ENCODE results near the gene MCFD2. TPM values are rescaled to one million over a fixed set of nuclear protein-coding genes. Genes with fewer than 3 reads are reported as not detected.
A peak's percentile ranks its signal among the peaks of the same experiment; 100 is the strongest.

MCFD2 gene
- total RNA-seq, 3 donors from 2014 or later, result 83.0 to 94.8 (median 89.8) TPM

- Histone ChIP-seq H3K27ac (no peak overlapping the region), H3K4me3 (no peak overlapping the region), H3K36me3 (no peaks in the 10 kb centered on the region), H3K9me3 (no peaks in the 10 kb centered on the region), H3K4me1 (no peaks in the 10 kb centered on the region), H3K27me3 (no peaks in the 10 kb centered on the region)
- TF ChIP-seq, protein P1, sequence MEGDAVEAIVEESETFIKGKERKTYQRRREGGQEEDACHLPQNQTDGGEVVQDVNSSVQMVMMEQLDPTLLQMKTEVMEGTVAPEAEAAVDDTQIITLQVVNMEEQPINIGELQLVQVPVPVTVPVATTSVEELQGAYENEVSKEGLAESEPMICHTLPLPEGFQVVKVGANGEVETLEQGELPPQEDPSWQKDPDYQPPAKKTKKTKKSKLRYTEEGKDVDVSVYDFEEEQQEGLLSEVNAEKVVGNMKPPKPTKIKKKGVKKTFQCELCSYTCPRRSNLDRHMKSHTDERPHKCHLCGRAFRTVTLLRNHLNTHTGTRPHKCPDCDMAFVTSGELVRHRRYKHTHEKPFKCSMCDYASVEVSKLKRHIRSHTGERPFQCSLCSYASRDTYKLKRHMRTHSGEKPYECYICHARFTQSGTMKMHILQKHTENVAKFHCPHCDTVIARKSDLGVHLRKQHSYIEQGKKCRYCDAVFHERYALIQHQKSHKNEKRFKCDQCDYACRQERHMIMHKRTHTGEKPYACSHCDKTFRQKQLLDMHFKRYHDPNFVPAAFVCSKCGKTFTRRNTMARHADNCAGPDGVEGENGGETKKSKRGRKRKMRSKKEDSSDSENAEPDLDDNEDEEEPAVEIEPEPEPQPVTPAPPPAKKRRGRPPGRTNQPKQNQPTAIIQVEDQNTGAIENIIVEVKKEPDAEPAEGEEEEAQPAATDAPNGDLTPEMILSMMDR (IDR thresholded peaks at IDR 0.05), result no peak
- TF ChIP-seq POLR2A (IDR thresholded peaks at IDR 0.05), result no peak
- no peak for TF ChIP-seq POLR2AphosphoS5 (IDR thresholded peaks at IDR 0.05)
- no peak for DNase-seq (ENCODE audit: low spot score in 2 of 2)
- intact Hi-C loops (cut with DNase I; ENCODE audit: low total_unique reads), result no loop called here
Observed at GRCh38 chr2:46917628-46918027, 2.0 kb upstream of the MCFD2 start.

- intact Hi-C loops (cut with DNase I; ENCODE audit: low total_unique reads), result no loop called here
Observed at GRCh38 chr2:46915811-46916630, 415 bp upstream of the MCFD2 start.

DNA sequence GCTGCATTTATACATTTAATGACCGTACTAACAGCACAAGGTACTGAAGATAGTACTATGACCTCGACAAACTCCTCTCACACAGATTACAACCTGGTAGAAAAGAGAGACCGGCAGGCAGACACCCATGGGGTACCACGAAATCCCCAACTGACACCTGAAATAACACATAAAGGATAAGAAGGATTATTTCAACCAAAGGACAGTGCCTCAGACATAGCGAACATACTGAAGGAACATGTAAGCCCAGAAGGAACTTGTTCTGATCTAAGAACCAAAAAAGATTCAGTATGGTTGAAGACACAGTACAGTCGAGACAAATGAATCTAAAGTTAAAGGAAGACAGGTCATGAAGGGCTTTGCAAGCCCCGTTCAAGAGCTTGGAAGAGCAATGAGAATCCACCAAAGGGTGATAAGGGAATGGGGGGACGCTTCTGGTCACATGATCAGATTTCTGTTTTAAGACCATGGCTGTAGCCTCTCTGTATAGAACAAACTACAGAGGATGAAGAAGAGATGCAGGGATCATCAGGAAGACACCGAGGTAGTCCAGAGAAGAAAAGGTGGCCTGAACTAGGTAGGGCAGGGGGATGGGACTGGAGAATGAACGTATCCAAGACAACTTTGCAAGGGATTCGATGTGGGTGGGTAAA is 902 bp downstream of the MCFD2 start:
- no peak for DNase-seq (ENCODE audit: low spot score in 2 of 2)
- TF ChIP-seq, protein P1 (IDR thresholded peaks at IDR 0.05), result no peak
- no peak for TF ChIP-seq POLR2A (IDR thresholded peaks at IDR 0.05)
- TF ChIP-seq POLR2AphosphoS5 (IDR thresholded peaks at IDR 0.05), result no peak
- Histone ChIP-seq H3K4me1 (no peaks in the 10 kb centered on the region), H3K36me3 (no peaks in the 10 kb centered on the region), H3K4me3 (peak overlapping the region; percentile 97 to 100 (median 100)), H3K9me3 (no peaks in the 10 kb centered on the region), H3K27ac (peak overlapping the region; percentile 99), H3K27me3 (no peaks in the 10 kb centered on the region)
- intact Hi-C loops (cut with DNase I; ENCODE audit: low total_unique reads), result no loop called here

More at GRCh38 chr2:46915811-46916630, 415 bp upstream of the MCFD2 start:
- Histone ChIP-seq H3K9me3 (no peaks in the 10 kb centered on the region), H3K27me3 (no peaks in the 10 kb centered on the region), H3K4me3 (peak overlapping the region; percentile 97 to 100 (median 100)), H3K4me1 (no peaks in the 10 kb centered on the region), H3K27ac (peak overlapping the region; percentile 99), H3K36me3 (no peaks in the 10 kb centered on the region)
- TF ChIP-seq POLR2AphosphoS5 (IDR thresholded peaks at IDR 0.05) (peak; percentile 83 to 94 (median 90)), POLR2A (IDR thresholded peaks at IDR 0.05) (no peak)
- TF ChIP-seq, protein P1 (IDR thresholded peaks at IDR 0.05), result no peak
- DNase-seq (ENCODE audit: low spot score in 2 of 2), result peak; percentile 86 to 90

GRCh38 chr2:46913471-46914381 is 1.9 kb downstream of the MCFD2 start:
- TF ChIP-seq POLR2A (IDR thresholded peaks at IDR 0.05) (no peak), POLR2AphosphoS5 (IDR thresholded peaks at IDR 0.05) (no peak)
- TF ChIP-seq, protein P1 (IDR thresholded peaks at IDR 0.05), result no peak
- H3K4me1 ChIP-seq, result no peaks in the 10 kb centered on the region
- H3K27ac ChIP-seq, result peak overlapping the region in 1 of 2 donors; percentile 99
- DNase-seq (ENCODE audit: low spot score in 2 of 2), result peak in 1 of 2 donors; percentile 35
- peak overlapping the region in 2 of 3 donors; percentile 97 to 100 for H3K4me3 ChIP-seq
- no peaks in the 10 kb centered on the region for H3K9me3 ChIP-seq
- no peaks in the 10 kb centered on the region for H3K27me3 ChIP-seq
- intact Hi-C loops (cut with DNase I; ENCODE audit: low total_unique reads), result no loop called here
- H3K36me3 ChIP-seq, result no peaks in the 10 kb centered on the region

All from breast epithelium (tissue), 4 donors.